Adrenal gland (tissue), 5 donors: Measurements from ENCODE around the gene TNFRSF4.

ENCODE experiments used
- CTCF ChIP-seq, 6 experiments: fragments of 450-650 bp in 4 of 6; fragments of 200-600 bp in 2 of 6; sonication (generic) in 1 of 6; IDR thresholded peaks; 1 replicate in 5 of 6; 2 replicates in 1 of 6; pipeline versions ENCODE4 v1.5.1 to v1.8.0; 2016 to 2021; ENCODE audit warnings: antibody characterized with exemption in 6 of 6, mild to moderate bottlenecking in 2 of 6, moderate library complexity in 1 of 6
- POLR2A ChIP-seq, 2 donors: fragments of 450-650 bp; IDR thresholded peaks; one replicate each; pipeline ENCODE4 v1.6.1; 2017; ENCODE audit warnings: antibody characterized with exemption in 2 of 2, mild to moderate bottlenecking in 2 of 2, moderate library complexity in 1 of 2
- donor health status: DM: no; HTN: no; CAD: no.

DNA sequence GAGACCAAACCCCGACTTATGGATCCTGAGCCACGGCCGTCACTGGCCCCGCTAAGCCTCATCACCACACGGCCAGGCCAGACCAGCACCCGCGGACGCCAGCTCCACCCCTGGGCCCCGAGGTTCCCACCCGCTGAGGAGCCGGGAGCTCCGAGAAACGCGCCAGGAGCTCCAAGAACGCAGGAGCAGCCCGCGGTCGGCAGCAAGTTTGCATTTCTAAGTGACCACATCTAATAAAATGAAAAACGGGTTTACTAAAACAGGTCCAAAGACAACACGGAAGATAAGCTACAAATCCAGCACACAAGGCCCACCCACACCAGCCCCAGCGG is 40.7 kb upstream of the TNFRSF4 start:
- TF ChIP-seq CTCF (IDR thresholded peaks at IDR 0.05) (no peak), POLR2A (IDR thresholded peaks at IDR 0.05) (no peak)
